Measurements from ENCODE around the gene FBXW8.

- TF ChIP-seq CTCF (IDR thresholded peaks at IDR 0.05; ENCODE audit: insufficient read depth, low read length) (no peak), REST (IDR thresholded peaks at IDR 0.05; ENCODE audit: insufficient replicate concordance, low read depth) (no peak), GABPA (IDR thresholded peaks at IDR 0.05; ENCODE audit: low read depth) (no peak), POLR2AphosphoS5 (IDR thresholded peaks at IDR 0.05; ENCODE audit: low read depth) (no peak), SPI1 (IDR thresholded peaks at IDR 0.05; ENCODE audit: borderline replicate concordance, low read depth) (no peak)
Observed at GRCh38 chr12:116867523-116867922, 43.2 kb upstream of the FBXW8 start.

Measured in HL-60 (cell line).